H9 (cell line): Measurements from ENCODE around the gene XPA. TPM values are rescaled to one million over a fixed set of nuclear protein-coding genes. Genes with fewer than 3 reads are reported as not detected.

ENCODE experiments used
- DNase-seq: peaks from one replicate; pipeline ENCODE4 v3.0.0-alpha.2; 2017
- H2AFZ ChIP-seq: one replicate; pipeline ENCODE4 v1.6.1; 2013; ENCODE audit warnings: mild to moderate bottlenecking, low read length, control low read depth, moderate library complexity
- H2AK5ac ChIP-seq: 2 replicates; pipeline ENCODE4 v1.6.1; 2013; ENCODE audit warnings: low read length, control low read depth, mixed read lengths; ENCODE audit not compliant: insufficient read length
- H2BK120ac ChIP-seq: one replicate; pipeline ENCODE4 v1.6.1; 2013; ENCODE audit warnings: low read depth, mild to moderate bottlenecking, low read length, control low read depth, inconsistent platforms; ENCODE audit not compliant: poor library complexity, severe bottlenecking
- H2BK12ac ChIP-seq: 2 replicates; pipeline ENCODE4 v1.6.1; 2013; ENCODE audit warnings: low read length, control low read depth, mixed read lengths, low read depth; ENCODE audit not compliant: insufficient read length
- H2BK15ac ChIP-seq: 2 replicates; pipeline ENCODE4 v1.6.1; 2013; ENCODE audit warnings: low read depth, low read length, control low read depth
- H2BK20ac ChIP-seq: one replicate; pipeline ENCODE4 v1.6.1; 2013; ENCODE audit warnings: low read depth, mild to moderate bottlenecking, low read length, control low read depth, inconsistent platforms; ENCODE audit not compliant: poor library complexity, severe bottlenecking
- H2BK5ac ChIP-seq: 2 replicates; pipeline ENCODE4 v1.6.1; 2013; ENCODE audit warnings: low read length, control low read depth, mixed read lengths; ENCODE audit not compliant: insufficient read length
- H3K14ac ChIP-seq: 2 replicates; pipeline ENCODE4 v1.6.1; 2013; ENCODE audit warnings: low read length, control low read depth; ENCODE audit not compliant: insufficient read depth
- H3K18ac ChIP-seq: 2 replicates; pipeline ENCODE4 v1.6.1; 2013; ENCODE audit warnings: low read depth, mild to moderate bottlenecking, mixed read lengths, low read length, control low read depth; ENCODE audit not compliant: insufficient read length
- H3K23ac ChIP-seq: 2 replicates; pipeline ENCODE4 v1.6.1; 2013; ENCODE audit warnings: low read length, control low read depth, mixed read lengths, low read depth; ENCODE audit not compliant: insufficient read length
- H3K23me2 ChIP-seq: 2 replicates; pipeline ENCODE4 v1.6.1; 2013; ENCODE audit warnings: low read depth, mild to moderate bottlenecking, mixed read lengths, low read length, control low read depth; ENCODE audit not compliant: insufficient read length, poor library complexity, severe bottlenecking
- H3K27ac ChIP-seq: 2 replicates; pipeline ENCODE4 v1.5.1; 2013; ENCODE audit warnings: low read length, control low read depth, mixed read lengths, low read depth; ENCODE audit not compliant: insufficient read length
- H3K27me3 ChIP-seq: 2 replicates; pipeline ENCODE4 v1.6.1; 2013; ENCODE audit warnings: low read length, control low read depth, inconsistent platforms; ENCODE audit not compliant: insufficient read depth
- H3K4ac ChIP-seq: 2 replicates; pipeline ENCODE4 v1.6.1; 2013; ENCODE audit warnings: low read depth, mild to moderate bottlenecking, control low read depth, inconsistent platforms, low read length, moderate library complexity
- H3K4me1 ChIP-seq: 2 replicates; pipeline ENCODE4 v1.6.1; 2013; ENCODE audit warnings: low read length, control low read depth, inconsistent platforms; ENCODE audit not compliant: insufficient read depth
- H3K4me2 ChIP-seq: 2 replicates; pipeline ENCODE4 v1.6.1; 2013; ENCODE audit warnings: low read length, control low read depth, mixed read lengths; ENCODE audit not compliant: insufficient read length, insufficient read depth
- H3K56ac ChIP-seq: 2 replicates; pipeline ENCODE4 v1.6.1; 2013; ENCODE audit warnings: low read depth, mild to moderate bottlenecking, mixed read lengths, low read length, control low read depth; ENCODE audit not compliant: insufficient read length
- H3K79me1 ChIP-seq: 2 replicates; pipeline ENCODE4 v1.6.1; 2013; ENCODE audit warnings: low read depth, mild to moderate bottlenecking, moderate library complexity, low read length, control low read depth, inconsistent platforms; ENCODE audit not compliant: insufficient read depth, poor library complexity, severe bottlenecking
- H3K79me2 ChIP-seq: 2 replicates; pipeline ENCODE4 v1.6.1; 2013; ENCODE audit warnings: low read length, control low read depth, inconsistent platforms; ENCODE audit not compliant: insufficient read depth
- H3K9ac ChIP-seq: 2 replicates; pipeline ENCODE4 v1.6.1; 2013; ENCODE audit warnings: low read length, control low read depth, mixed read lengths; ENCODE audit not compliant: insufficient read length; ENCODE audit errors: extremely low read depth
- H3K9me3 ChIP-seq: one replicate; pipeline ENCODE4 v1.6.1; 2013; ENCODE audit warnings: low read depth, low read length, inconsistent platforms; ENCODE audit not compliant: control insufficient read depth
- H3T11ph ChIP-seq: one replicate; pipeline ENCODE4 v1.6.1; 2013; ENCODE audit warnings: mild to moderate bottlenecking, low read length, control low read depth, inconsistent platforms
- H4K20me1 ChIP-seq: one replicate; pipeline ENCODE4 v1.6.1; 2013; ENCODE audit not compliant: control insufficient read depth, insufficient read length, insufficient read depth
- H4K5ac ChIP-seq: 2 replicates; pipeline ENCODE4 v1.6.1; 2013; ENCODE audit warnings: low read depth, mild to moderate bottlenecking, mixed read lengths, low read length, control low read depth; ENCODE audit not compliant: insufficient read length
- H4K8ac ChIP-seq: replicated peaks from 2 replicates; pipeline ENCODE4 v1.6.1; 2013; ENCODE audit warnings: low read length, control low read depth, mixed read lengths, low read depth; ENCODE audit not compliant: insufficient read length
- H4K91ac ChIP-seq: 2 replicates; pipeline ENCODE4 v1.6.1; 2013; ENCODE audit warnings: low read depth, mild to moderate bottlenecking, moderate library complexity, mixed read lengths, low read length, control low read depth; ENCODE audit not compliant: insufficient read length
- H3K27ac Mint-ChIP-seq, 3 experiments: 2 replicates in 2 of 3; 3 replicates in 1 of 3; pipeline ENCODE4 v1.8.0; 2020 to 2021; ENCODE audit warnings: mixed read lengths in 3 of 3, mild to moderate bottlenecking in 1 of 3, moderate library complexity in 1 of 3
- H3K27me3 Mint-ChIP-seq: 2 replicates; pipeline ENCODE4 v1.8.0; 2021; ENCODE audit warnings: low read depth, mild to moderate bottlenecking, moderate library complexity, mixed read lengths
- H3K36me3 Mint-ChIP-seq, 3 experiments: 2 replicates in 2 of 3; 3 replicates in 1 of 3; pipeline ENCODE4 v1.8.0; 2020 to 2021; ENCODE audit warnings: low read depth in 3 of 3, mixed read lengths in 3 of 3; ENCODE audit not compliant: insufficient read depth in 1 of 3
- H3K4me1 Mint-ChIP-seq, 2 experiments: 2 replicates each; pipeline ENCODE4 v1.8.0; 2020; ENCODE audit warnings: mixed read lengths in 2 of 2
- H3K4me3 Mint-ChIP-seq, 2 experiments: 2 replicates in 1 of 2; 3 replicates in 1 of 2; pipeline ENCODE4 v1.8.0; 2020 to 2021; ENCODE audit warnings: mild to moderate bottlenecking in 2 of 2, mixed read lengths in 2 of 2, moderate library complexity in 1 of 2
- H3K9me3 Mint-ChIP-seq, 2 experiments: 2 replicates in 1 of 2; 3 replicates in 1 of 2; pipeline ENCODE4 v1.8.0; 2020; ENCODE audit warnings: mild to moderate bottlenecking in 2 of 2, mixed read lengths in 2 of 2, moderate library complexity in 1 of 2
- WGBS: extraction: QIAGEN DNeasy Blood & Tissue Kit; methylation state at CpG from one replicate; pipeline ENCODE4 v1.1.7; 2013; ENCODE audit warnings: missing lambda C conversion rate, low lambda C conversion rate, mixed read lengths; ENCODE audit not compliant: insufficient read length; ENCODE audit errors: extremely low coverage; 5-methylcytosine and 5-hydroxymethylcytosine counted together
- total RNA-seq: library from RNA; stranded (reverse); gene quantifications from 2 replicates; pipeline ENCODE4 v1.2.1, GENCODE V29; 2021
- TF ChIP-seq, protein P1 (sequence below): fragments of 200-600 bp; sonication (generic); conservative IDR thresholded peaks from 3 replicates; pipeline ENCODE4 v1.8.0; 2021; ENCODE audit warnings: antibody characterized with exemption, mild to moderate bottlenecking

The XPA gene
- total RNA-seq, 1 experiment from 2014 or later, result 6.6 TPM

- no peak overlapping the region for H3K56ac ChIP-seq
- H4K8ac ChIP-seq, result no peak overlapping the region
- TF ChIP-seq, protein P1, sequence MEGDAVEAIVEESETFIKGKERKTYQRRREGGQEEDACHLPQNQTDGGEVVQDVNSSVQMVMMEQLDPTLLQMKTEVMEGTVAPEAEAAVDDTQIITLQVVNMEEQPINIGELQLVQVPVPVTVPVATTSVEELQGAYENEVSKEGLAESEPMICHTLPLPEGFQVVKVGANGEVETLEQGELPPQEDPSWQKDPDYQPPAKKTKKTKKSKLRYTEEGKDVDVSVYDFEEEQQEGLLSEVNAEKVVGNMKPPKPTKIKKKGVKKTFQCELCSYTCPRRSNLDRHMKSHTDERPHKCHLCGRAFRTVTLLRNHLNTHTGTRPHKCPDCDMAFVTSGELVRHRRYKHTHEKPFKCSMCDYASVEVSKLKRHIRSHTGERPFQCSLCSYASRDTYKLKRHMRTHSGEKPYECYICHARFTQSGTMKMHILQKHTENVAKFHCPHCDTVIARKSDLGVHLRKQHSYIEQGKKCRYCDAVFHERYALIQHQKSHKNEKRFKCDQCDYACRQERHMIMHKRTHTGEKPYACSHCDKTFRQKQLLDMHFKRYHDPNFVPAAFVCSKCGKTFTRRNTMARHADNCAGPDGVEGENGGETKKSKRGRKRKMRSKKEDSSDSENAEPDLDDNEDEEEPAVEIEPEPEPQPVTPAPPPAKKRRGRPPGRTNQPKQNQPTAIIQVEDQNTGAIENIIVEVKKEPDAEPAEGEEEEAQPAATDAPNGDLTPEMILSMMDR, result no peak
- no peak overlapping the region for H3K27ac Mint-ChIP-seq
- peaks cover 0 to 8% of the 10 kb centered on the region in 2 experiments; a peak in 1 of 4 replicates for H3K4me1 Mint-ChIP-seq
- no peak overlapping the region for H2AK5ac ChIP-seq
- no peak overlapping the region for H4K91ac ChIP-seq
- no peaks in the 10 kb centered on the region for H3K9me3 Mint-ChIP-seq
- H3K4me1 ChIP-seq, result no peaks in the 10 kb centered on the region
- peaks cover 0 to 3% (median 0%) of the 10 kb centered on the region in 3 experiments; a peak in 1 of 7 replicates for H3K36me3 Mint-ChIP-seq
- no peaks in the 10 kb centered on the region for H3K9me3 ChIP-seq
- no peaks in the 10 kb centered on the region for H3K27me3 Mint-ChIP-seq
- no peak overlapping the region for H2BK120ac ChIP-seq
- no peaks in the 10 kb centered on the region for H3K79me1 ChIP-seq
- no peak overlapping the region for H2BK12ac ChIP-seq
- no peaks in the 10 kb centered on the region for H4K20me1 ChIP-seq
- H3T11ph ChIP-seq, result no peak overlapping the region
- H3K4me3 Mint-ChIP-seq, result no peak overlapping the region
- H2AFZ ChIP-seq, result no peak overlapping the region
- H3K27ac ChIP-seq, result no peak overlapping the region
- no peaks in the 10 kb centered on the region for H3K79me2 ChIP-seq
- no peaks in the 10 kb centered on the region for H3K27me3 ChIP-seq
- no peaks in the 10 kb centered on the region for H3K23me2 ChIP-seq
- no peak overlapping the region for H2BK20ac ChIP-seq
- no peak overlapping the region for H2BK5ac ChIP-seq
- no peak overlapping the region for H4K5ac ChIP-seq
- H2BK15ac ChIP-seq, result no peak overlapping the region
- H3K18ac ChIP-seq, result no peak overlapping the region
- H3K23ac ChIP-seq, result no peak overlapping the region
- no peak for DNase-seq
- no peak overlapping the region for H3K4ac ChIP-seq
- H3K14ac ChIP-seq, result no peak overlapping the region
- no peak overlapping the region for H3K9ac ChIP-seq
- no peak overlapping the region for H3K4me2 ChIP-seq
- WGBS, result no CpG with 5 or more reads among the region's 1 CpG
Measured at GRCh38 chr9:97682242-97682641, 14.9 kb downstream of the XPA start.
